GM12873 (cell line): ENCODE data around the gene GPC2.

Source experiments
- TF ChIP-seq, protein P1 (sequence below): IDR thresholded peaks from 2 replicates; pipeline ENCODE4 v1.5.1; 2012; ENCODE audit warnings: low read depth, mild to moderate bottlenecking, moderate library complexity, low read length, control low read depth; ENCODE audit not compliant: insufficient read depth; ENCODE audit errors: missing control alignments

Gene GPC2

DNA sequence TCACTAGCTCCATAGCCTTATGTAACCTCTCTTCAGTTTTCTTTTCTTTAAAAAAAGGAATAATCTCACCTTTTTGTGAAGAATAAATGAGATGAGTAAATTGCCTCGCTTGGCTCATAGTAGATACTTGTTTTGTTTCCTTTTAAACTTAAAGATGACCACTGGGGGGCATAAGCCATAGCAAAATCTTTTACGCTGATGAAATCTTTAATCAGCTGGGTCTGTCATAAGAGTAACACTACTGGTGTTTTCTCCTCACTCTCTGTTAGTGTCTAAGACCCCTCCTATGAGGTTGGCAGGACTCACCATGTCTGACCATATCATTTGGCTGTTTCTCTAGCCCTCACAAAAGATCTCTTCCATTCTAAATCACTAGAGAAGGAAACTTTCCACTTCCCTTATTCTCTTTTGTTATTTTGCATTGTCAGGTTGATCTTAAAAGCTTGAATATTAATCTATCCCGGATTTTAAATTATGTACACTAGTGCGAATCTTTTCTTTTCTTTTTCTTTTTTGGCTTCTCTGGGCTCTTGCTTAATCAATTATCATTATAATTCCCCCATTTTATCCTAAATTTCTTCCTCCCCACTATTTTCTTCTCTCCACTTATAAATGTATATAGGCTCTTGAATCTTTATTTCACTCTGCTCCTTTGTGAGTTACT is 13.0 kb upstream of the GPC2 start:
- TF ChIP-seq, protein P1, sequence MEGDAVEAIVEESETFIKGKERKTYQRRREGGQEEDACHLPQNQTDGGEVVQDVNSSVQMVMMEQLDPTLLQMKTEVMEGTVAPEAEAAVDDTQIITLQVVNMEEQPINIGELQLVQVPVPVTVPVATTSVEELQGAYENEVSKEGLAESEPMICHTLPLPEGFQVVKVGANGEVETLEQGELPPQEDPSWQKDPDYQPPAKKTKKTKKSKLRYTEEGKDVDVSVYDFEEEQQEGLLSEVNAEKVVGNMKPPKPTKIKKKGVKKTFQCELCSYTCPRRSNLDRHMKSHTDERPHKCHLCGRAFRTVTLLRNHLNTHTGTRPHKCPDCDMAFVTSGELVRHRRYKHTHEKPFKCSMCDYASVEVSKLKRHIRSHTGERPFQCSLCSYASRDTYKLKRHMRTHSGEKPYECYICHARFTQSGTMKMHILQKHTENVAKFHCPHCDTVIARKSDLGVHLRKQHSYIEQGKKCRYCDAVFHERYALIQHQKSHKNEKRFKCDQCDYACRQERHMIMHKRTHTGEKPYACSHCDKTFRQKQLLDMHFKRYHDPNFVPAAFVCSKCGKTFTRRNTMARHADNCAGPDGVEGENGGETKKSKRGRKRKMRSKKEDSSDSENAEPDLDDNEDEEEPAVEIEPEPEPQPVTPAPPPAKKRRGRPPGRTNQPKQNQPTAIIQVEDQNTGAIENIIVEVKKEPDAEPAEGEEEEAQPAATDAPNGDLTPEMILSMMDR, result peak; percentile 58

DNA sequence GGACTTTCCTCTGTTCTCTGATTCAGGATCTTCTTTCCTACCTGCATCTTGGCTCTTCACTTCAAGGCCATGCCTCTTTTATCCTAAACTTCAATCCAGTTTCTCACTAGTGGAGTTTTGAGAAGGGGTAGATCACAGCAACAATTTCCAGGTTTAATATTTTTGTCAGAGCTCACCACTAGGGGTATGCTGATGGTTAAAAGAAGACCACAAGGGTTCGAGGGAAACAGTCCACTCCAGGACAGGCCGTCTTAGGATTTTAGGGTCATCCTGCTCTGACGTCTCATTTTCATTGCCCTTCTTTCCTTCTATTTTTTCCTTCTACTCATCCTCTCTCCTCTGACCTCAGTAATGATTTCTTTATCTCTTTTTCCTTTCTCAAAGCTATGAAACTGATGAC is 11.9 kb upstream of the GPC2 start:
- TF ChIP-seq, protein P1, result peak; percentile 38

DNA sequence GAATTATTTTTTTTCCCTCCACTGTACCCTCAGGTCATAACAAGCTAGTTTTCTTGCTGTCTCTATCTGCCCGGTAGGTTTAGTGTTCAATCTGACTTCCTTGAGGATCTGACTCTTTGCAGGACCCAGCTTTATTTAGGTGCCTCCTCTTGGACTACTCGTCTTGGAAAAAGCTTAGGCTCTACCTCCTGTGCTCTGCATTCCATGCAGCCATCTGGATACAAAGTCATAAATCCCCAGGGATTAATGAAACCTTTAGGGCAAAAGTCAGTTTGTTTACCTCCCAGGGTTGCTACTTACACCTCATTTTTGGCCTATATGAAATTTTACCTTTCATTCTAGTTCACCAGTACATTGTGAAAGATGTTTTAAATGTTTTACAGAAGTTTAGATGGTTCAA is 8.5 kb upstream of the GPC2 start:
- TF ChIP-seq, protein P1, result no peak

DNA sequence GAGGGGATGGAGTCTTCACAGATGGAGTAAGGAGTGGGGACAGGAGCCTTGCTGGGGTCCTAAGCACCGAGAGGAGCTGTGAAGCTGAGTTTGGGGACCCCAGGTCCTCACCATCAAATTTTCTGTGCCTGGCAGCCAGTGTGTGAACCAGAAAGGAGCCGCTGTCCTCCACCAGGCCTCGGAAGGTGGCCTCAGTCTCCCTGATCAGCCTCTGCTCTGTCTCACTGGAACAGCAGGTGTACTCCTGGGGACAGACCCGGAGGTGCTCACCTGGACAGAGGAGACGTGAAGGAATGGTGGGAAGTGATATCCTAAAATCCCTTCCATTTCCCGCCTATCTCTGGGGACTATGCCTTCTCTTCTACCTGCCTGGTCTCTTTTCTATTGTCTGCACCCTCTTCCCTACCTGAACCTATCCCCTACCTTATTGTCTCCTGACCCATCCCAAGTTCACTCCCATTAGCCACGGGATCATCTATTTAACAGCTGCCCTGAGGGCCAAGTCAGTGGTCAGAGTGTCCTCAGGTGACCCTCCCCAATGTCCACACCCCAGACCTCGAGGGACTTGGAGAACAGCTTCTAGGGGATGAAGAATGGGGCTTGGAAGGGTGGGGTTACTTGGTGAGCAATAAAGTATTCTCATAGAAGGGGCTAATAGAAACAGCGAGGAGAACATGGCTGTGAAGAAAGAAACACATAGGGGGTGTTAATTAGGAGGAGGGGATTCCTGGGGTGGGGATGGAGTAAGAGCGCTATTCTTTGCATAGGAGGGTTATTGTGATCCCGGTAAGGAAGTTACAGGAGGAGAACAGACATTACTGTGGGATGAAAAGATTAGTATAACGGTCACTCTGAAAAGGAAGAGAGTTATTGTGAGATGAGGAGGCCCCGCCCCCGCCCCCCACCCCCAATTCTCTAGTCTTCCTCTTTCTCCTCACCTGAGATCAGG is 811 bp downstream of the GPC2 start:
- TF ChIP-seq, protein P1, result no peak

DNA sequence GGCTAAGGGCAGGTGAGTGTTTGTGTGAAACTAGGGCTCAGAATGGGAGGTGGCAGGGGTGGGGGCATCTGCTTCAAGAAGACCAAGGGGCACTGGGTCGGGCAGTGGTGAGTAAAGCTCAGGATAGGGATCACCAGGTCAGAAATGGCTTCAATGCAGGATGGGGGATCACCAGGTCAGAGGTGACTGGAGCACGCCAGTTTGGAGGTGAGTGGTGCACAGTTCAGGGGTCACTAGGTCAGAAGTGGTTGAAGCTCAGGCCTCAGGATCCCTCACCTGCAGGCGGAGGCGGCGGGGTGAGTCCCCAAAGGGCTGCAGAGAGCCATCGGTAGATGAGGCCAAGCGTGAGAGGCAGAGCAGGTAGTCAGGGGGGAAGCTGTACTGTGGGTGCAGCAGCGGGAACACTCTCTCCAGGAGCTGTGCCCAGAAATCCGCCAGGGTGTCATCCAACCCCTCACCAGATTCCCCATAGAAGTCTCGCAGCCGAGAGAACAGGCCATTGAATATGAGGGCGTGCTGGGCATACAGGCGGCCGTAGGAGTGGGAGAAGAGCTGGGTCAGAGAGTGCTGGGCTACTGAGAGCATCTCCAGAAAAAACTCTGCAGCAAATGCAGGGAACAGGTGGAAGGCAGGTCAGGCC is 1.8 kb downstream of the GPC2 start:
- TF ChIP-seq, protein P1, result no peak

DNA sequence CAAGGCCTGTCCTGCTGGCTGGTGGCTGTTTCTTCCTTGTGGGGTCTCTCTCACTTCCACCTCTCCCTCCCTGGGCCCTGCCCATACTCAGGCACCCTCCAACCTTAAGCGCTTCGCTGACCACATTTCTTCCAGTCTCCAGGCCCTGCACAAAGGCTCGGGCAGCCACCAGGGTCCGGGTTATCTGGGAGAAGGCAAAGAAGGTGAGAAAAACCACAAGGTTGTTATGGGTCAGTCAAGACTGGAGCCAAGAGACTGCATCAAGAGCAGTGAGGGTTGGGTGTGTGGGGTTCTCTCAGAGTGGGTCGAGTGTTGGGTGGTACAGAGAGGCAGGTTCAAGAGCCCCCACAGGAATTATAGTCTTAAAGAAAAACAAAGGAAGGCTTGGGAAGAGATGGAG is 2.6 kb downstream of the GPC2 start:
- TF ChIP-seq, protein P1, result no peak
